Measurements from ENCODE around the gene RHPN2.

The RHPN2 gene

DNA sequence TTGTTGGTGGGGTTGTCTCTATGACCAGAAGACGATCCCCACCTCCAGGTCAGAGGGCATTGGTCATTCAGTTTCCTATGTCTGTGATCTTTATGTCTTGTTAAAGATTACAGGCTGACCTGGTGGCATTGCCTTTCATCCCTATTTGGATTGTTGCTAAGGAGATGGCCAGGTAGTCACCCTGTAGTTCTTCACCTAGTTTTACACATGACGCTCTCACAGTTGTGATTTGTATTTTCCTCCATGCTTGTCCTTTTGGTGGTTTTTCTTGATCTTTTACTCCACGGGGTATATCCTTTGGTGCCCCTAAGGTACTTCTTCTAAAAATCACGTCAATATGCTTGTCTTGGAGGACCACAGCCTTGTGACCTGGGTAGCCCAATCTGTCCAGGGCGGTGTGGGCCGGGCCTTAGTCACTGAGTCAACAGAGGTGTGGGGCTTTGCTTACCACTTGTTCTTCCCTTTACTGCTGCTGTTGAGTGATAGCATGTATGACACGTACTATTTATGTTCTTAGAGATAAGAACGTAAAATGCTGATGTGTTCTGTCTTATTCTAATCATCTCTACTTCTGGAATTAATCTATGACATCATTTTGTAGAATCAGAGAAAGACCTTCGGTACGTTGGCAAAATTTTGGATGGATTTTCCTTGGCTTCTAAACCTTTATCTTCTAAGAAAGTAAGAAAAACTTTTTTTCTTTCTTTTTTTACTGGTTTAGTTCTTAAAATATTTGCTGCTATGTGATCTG lies 36.4 kb upstream of the RHPN2 start:
- TF ChIP-seq, protein P1, sequence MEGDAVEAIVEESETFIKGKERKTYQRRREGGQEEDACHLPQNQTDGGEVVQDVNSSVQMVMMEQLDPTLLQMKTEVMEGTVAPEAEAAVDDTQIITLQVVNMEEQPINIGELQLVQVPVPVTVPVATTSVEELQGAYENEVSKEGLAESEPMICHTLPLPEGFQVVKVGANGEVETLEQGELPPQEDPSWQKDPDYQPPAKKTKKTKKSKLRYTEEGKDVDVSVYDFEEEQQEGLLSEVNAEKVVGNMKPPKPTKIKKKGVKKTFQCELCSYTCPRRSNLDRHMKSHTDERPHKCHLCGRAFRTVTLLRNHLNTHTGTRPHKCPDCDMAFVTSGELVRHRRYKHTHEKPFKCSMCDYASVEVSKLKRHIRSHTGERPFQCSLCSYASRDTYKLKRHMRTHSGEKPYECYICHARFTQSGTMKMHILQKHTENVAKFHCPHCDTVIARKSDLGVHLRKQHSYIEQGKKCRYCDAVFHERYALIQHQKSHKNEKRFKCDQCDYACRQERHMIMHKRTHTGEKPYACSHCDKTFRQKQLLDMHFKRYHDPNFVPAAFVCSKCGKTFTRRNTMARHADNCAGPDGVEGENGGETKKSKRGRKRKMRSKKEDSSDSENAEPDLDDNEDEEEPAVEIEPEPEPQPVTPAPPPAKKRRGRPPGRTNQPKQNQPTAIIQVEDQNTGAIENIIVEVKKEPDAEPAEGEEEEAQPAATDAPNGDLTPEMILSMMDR (IDR thresholded peaks at IDR 0.05), result no peak
- no peak for TF ChIP-seq ZFX (IDR thresholded peaks at IDR 0.05; ENCODE audit: borderline replicate concordance)

GRCh38 chr19:33098055-33098534 lies 33.4 kb upstream of the RHPN2 start:
- no peak overlapping the region for H3K27ac ChIP-seq
- no peak for TF ChIP-seq ZFX (IDR thresholded peaks at IDR 0.05; ENCODE audit: borderline replicate concordance)
- TF ChIP-seq, protein P1 (IDR thresholded peaks at IDR 0.05), result no peak

More for the DNA sequence above, 36.4 kb upstream of the RHPN2 start:
- no peak overlapping the region for H3K27ac ChIP-seq

- no peak overlapping the region for H3K27ac ChIP-seq
- TF ChIP-seq, protein P1 (IDR thresholded peaks at IDR 0.05), result no peak
- no peak for TF ChIP-seq ZFX (IDR thresholded peaks at IDR 0.05; ENCODE audit: borderline replicate concordance)
These were observed 31.3 kb upstream of the RHPN2 start for GRCh38 chr19:33096005-33096404.

DNA sequence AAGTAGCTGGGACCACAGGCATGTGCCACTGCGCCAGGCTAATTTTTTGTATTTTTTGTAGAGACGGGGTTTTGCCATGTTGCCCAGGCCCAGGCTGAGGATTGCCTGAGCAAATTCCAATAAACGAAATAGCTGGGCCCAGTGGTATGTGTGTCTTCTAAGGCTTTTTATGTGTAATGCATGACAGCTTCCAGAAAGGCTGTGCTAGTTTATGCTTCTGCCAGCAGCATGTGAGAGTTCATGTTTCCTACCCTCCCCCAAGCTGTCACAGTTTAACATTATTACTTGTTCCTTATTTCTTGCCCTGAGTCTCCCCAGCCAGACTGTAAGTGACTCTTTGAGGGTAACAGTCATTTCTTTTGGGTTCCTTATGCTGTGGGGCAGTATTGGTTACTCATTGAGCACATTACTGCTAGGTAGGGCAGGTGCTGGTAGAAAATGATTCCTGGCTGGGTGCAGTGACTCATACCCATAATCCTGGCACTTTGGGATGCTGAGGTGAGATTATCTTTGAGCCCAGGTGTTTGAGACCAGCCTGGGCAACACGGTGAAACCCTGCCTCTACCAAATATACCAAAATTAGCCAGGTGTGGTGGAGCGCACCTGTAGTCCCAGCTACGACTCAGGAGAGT lies 29.9 kb upstream of the RHPN2 start:
- TF ChIP-seq, protein P1 (IDR thresholded peaks at IDR 0.05), result no peak
- no peak for TF ChIP-seq ZFX (IDR thresholded peaks at IDR 0.05; ENCODE audit: borderline replicate concordance)
- no peak overlapping the region for H3K27ac ChIP-seq

DNA sequence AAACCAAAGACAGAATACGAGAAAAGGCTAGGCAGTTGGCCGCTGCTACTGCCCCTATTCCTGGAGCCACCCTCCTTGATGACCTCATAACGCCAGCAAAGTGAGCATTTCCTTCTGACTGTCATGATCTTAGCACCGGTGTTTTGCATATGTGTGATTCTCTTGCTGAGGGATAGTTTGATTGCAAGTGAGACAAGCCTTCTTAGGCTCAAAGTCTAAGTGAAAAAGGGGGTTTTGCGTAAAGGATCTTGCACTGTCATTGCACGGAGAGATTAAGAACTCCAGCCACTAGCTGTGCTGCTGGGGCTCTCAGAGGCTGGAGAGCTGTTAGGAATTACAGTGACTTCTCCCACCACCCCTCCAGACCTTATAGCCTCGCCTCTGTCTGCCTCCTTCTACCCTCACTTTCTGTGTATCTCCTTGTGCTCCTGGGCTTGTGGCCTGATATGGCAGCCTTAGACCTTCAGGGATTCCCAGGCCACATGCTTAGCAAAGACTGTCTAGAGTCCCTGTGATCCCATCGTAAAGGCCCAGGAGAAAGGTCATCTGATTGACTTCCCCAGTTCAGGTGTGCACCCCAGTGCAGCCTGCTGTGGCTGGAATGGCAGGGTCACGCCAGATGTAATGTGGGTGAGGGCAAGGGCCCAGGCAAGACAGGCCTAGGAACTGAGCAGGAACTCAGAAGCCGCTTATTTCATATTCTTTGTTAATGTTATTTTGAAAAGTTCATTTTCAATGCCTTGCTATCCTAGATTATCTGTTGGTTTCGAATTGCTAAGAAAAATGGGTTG lies 28.9 kb upstream of the RHPN2 start:
- no peak overlapping the region for H3K27ac ChIP-seq
- TF ChIP-seq ZFX (IDR thresholded peaks at IDR 0.05; ENCODE audit: borderline replicate concordance), result no peak
- TF ChIP-seq, protein P1 (IDR thresholded peaks at IDR 0.05), result no peak

DNA sequence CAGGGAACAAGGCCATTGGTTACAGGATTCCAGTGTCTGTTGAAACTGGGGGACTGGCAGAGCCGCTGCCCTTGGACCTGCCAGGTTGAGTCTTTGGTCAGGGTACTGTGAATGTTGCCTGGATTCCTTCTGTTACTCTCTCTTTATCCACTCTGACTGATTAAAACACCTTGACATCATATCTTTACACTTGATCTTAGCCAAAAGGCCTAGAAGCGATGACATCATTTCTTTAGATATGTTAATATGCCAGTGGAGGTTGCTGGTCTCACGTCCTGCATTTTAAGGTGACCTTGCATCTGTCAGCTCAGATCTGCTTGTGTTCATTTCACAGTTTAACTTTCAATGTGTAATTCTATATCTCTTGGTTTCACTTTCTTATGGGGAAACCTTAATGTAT lies 25.5 kb upstream of the RHPN2 start:
- no peak for TF ChIP-seq ZFX (IDR thresholded peaks at IDR 0.05; ENCODE audit: borderline replicate concordance)
- TF ChIP-seq, protein P1 (IDR thresholded peaks at IDR 0.05), result no peak
- H3K27ac ChIP-seq, result no peak overlapping the region
